ENCODE measurements around the gene PPAT. TPM values are rescaled to one million over a fixed set of nuclear protein-coding genes. Genes with fewer than 3 reads are reported as not detected.

Gene PPAT
- total and polyA plus RNA-seq, 12 donors: 0.66 to 5.2 (median 2.8) TPM

DNA sequence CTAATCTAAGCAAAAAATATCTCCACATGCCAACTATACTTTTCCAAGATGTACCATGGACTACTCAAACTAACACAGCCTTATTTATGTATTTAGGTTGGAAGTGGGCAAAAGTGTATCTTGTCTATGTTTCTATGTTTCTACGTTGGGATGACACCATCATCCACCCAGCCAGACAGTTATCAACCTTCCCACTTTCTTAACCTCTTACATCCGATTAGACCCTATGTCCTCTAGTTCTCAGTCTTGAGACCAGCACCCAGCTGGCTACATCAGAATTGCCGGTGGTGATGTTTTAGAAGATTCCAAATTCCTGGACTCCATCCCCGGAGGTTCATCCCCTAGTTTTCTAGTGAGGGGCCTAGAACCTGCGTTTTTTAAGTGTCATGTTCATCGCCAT is 47.1 kb downstream of the PPAT start:
- no peak for ATAC-seq

DNA sequence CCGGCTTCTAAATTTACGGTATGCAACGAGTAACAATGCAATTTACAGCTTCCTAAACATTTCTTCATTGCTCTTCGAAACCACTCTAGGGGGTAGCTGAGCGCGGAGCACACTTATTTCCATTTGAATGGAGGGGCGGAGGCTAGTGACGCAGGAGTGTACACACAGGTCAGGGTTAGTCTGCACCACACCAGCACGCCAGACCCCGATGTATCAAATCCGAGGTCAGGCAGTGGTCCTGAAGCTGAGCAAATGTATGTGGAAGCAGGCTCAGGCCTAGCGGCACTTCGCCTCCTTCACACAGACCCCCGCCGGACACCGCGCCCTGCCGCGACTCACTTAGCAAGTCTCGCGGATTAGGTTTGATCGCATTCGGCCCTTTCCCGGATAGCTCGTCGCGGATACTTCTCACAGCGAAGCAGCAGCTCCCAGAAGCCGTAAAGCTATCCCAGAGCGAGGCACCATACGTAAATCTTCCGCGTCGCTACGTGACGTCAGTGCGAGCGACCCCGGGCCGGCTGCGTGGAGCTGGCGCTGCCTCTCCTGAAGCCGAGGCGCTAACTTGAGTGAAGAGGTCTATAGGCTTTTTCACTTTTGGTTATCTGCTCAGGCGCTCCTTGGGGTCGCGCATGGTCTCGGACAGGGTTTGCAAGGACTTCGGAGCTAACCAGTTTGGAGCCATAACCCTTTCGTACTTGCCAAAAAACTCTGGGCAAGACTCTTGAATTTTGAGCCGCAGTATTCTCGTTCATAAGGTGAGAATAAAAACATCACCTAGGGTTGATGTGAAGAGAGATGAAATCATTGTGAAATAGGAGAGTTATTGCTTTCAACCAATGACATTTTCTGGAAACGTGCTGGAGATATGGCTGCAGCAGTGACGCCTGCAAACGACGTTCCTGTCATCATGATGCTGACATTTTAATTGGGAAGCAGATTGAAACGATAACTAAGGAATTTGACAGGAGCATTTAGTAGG is 48.1 kb downstream of the PPAT start, which contains the start of gene AASDH:
Gene AASDH (minus strand): TSS at position 469 of the 979 bp plus-strand sequence. CDS start 3,192 bp downstream, outside the sequence.
- Histone ChIP-seq H3K27ac (peak within 1 kb of the TSS; percentile 71 to 98 (median 94)), H3K4me3 (peak within 1 kb of the TSS; percentile 51 to 88 (median 69)), H3K4me1 (peaks cover 4 to 27% (median 18%) of the 10 kb centered on the region in 9 donors), H3K9me3 (no peaks in the 10 kb centered on the region), H3K27me3 (no peaks in the 10 kb centered on the region), H3K36me3 (peaks cover 0 to 9% (median 0%) of the 10 kb centered on the region in 9 donors)
- intact Hi-C loops (cut with DNase I): loop anchor here in 4 of 10 donors (1.0 to 5.0 kb wide), 3 partner anchors 47 to 50 kb away; partner anchors contain the start of genes PPAT (in 4 of the 4) and PAICS (in 2 of the 4)
- WGBS, 2 donors: 0% methylated on average over 57 of the region's 57 CpGs
- ATAC-seq (peak; percentile 97 to 99 (median 98)), DNase-seq (peak; percentile 93 to 94)
- TF ChIP-seq, protein P1, sequence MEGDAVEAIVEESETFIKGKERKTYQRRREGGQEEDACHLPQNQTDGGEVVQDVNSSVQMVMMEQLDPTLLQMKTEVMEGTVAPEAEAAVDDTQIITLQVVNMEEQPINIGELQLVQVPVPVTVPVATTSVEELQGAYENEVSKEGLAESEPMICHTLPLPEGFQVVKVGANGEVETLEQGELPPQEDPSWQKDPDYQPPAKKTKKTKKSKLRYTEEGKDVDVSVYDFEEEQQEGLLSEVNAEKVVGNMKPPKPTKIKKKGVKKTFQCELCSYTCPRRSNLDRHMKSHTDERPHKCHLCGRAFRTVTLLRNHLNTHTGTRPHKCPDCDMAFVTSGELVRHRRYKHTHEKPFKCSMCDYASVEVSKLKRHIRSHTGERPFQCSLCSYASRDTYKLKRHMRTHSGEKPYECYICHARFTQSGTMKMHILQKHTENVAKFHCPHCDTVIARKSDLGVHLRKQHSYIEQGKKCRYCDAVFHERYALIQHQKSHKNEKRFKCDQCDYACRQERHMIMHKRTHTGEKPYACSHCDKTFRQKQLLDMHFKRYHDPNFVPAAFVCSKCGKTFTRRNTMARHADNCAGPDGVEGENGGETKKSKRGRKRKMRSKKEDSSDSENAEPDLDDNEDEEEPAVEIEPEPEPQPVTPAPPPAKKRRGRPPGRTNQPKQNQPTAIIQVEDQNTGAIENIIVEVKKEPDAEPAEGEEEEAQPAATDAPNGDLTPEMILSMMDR (IDR thresholded peaks at IDR 0.05): no peak

More for the DNA sequence above, 47.1 kb downstream of the PPAT start:
- Histone ChIP-seq H3K4me3 (peak overlapping the region in 9 of 10 donors; percentile 51 to 88 (median 70)), H3K4me1 (peaks cover 4 to 27% (median 18%) of the 10 kb centered on the region in 9 donors), H3K9me3 (no peaks in the 10 kb centered on the region), H3K27ac (peak overlapping the region in 8 of 10 donors; percentile 89 to 98 (median 96)), H3K27me3 (no peaks in the 10 kb centered on the region), H3K36me3 (peaks cover 0 to 5% (median 0%) of the 10 kb centered on the region in 9 donors)
- WGBS, 2 donors: 23 to 37% methylated on average over 6 of the region's 6 CpGs
- TF ChIP-seq, protein P1 (IDR thresholded peaks at IDR 0.05): no peak
- no peak for DNase-seq
- intact Hi-C loops (cut with DNase I): loop anchor here in 2 of 10 donors (5.0 kb wide), 1 partner anchor 49 kb away; the partner anchor contains the start of genes PAICS (in 2 of the 2) and PPAT (in 2 of the 2)

DNA sequence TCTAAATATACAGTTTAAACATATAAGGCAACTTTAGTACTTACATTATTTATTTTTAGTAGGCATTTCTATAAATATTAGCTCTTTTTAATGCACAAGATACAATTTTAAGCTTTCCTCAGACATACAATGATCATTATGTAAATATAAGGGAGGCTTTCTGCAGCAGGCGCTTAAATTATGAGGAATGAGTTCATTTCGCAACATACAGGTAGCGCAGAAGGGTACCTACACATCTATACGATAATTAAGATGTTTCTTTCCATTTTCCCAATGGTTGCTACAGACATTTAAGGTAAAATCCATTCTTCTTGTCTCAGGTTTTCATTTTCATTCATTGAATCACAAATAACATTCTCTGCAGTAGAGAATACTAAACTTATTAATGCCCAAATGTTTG is 49.3 kb downstream of the PPAT start:
- Histone ChIP-seq H3K27ac (peak overlapping the region in 2 of 10 donors; percentile 95 to 96), H3K36me3 (peaks cover 0 to 17% (median 4%) of the 10 kb centered on the region in 9 donors), H3K9me3 (no peaks in the 10 kb centered on the region), H3K4me1 (peaks cover 4 to 27% (median 18%) of the 10 kb centered on the region in 9 donors), H3K27me3 (no peaks in the 10 kb centered on the region), H3K4me3 (peak overlapping the region in 7 of 10 donors; percentile 63 to 88 (median 73))
- DNase-seq (no peak), ATAC-seq (no peak)
- WGBS, 2 donors: 96 to 97% methylated on average over 4 of the region's 4 CpGs
- intact Hi-C loops (cut with DNase I): loop anchor here in 3 of 10 donors (2.0 to 5.0 kb wide), 2 partner anchors 49 to 51 kb away; partner anchors contain the start of genes PPAT (in 3 of the 3) and PAICS (in 2 of the 3)
- TF ChIP-seq, protein P1 (IDR thresholded peaks at IDR 0.05): no peak

DNA sequence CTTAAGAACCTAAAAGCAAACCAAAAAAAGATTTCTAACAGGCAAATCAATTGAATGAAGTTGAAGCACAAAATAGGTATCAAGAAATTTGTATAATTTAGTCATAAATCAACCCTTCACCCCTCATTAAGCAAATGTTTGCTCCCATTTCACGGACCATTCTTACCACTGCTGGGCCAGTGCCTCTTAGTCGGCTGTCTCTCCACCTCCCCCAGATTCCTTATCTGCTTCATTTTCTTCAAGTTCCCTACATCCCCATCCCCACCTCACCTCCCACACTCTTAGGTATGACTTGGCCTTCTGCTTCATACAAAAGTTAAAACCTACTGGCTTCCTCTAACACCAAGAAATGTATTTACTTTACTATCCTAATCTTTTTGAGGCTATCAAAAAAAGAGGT is 60.0 kb downstream of the PPAT start:
- H3K27me3 ChIP-seq: no peaks in the 10 kb centered on the region
- H3K27ac ChIP-seq: no peak overlapping the region
- TF ChIP-seq, protein P1 (IDR thresholded peaks at IDR 0.05): no peak
- H3K9me3 ChIP-seq: no peaks in the 10 kb centered on the region
- H3K4me3 ChIP-seq: no peak overlapping the region
- H3K4me1 ChIP-seq: peaks cover 0 to 9% (median 0%) of the 10 kb centered on the region in 9 donors
- DNase-seq (no peak), ATAC-seq (no peak)
- intact Hi-C loops (cut with DNase I): no loop called here
- H3K36me3 ChIP-seq: peaks cover 0 to 59% (median 6%) of the 10 kb centered on the region in 9 donors
- 70 to 81% methylated on average over 2 of the region's 2 CpGs for WGBS, 2 donors
